Hepatic stellate cell (primary cell): ENCODE measurements around the gene TUFM.
A peak's percentile ranks its signal among the peaks of the same experiment; 100 is the strongest.
"Not testable (repeated sequence)": the region's sequence is repeated elsewhere in the genome, so short reads cannot be mapped to it uniquely, and the experiment has no call there.

Experiments
- DNase-seq: peaks from one replicate; pipeline ENCODE4 v3.0.0; 2011; ENCODE audit warnings: low spot score

The TUFM gene

GRCh38 chr16:28838558-28838918 lies 7.6 kb downstream of the TUFM start:
- no peak for DNase-seq

- DNase-seq: no peak
Measured at GRCh38 chr16:28837672-28838557, 8.2 kb downstream of the TUFM start.

- no peak for DNase-seq
Measured at GRCh38 chr16:28836761-28837064, 9.4 kb downstream of the TUFM start.

- DNase-seq: no peak
Measured at GRCh38 chr16:28835864-28836760, 10.0 kb downstream of the TUFM start.

GRCh38 chr16:28834873-28835863 lies 11.0 kb downstream of the TUFM start:
- DNase-seq: no peak

GRCh38 chr16:28834349-28834748 lies 11.8 kb downstream of the TUFM start:
- DNase-seq: no peak

GRCh38 chr16:28830531-28830930 lies 15.6 kb downstream of the TUFM start:
- DNase-seq: no peak

GRCh38 chr16:28829747-28830146 lies 16.4 kb downstream of the TUFM start:
- no peak for DNase-seq

- no peak for DNase-seq
Measured at GRCh38 chr16:28826141-28826540, 20.0 kb downstream of the TUFM start.

- DNase-seq: no peak
Measured at GRCh38 chr16:28824717-28824973, 21.5 kb downstream of the TUFM start.

- DNase-seq: peak; percentile 99
Measured at GRCh38 chr16:28823873-28824716, 22.1 kb downstream of the TUFM start.

- DNase-seq: no peak
Measured at GRCh38 chr16:28823291-28823872, 22.8 kb downstream of the TUFM start.

GRCh38 chr16:28822520-28823290 lies 23.4 kb downstream of the TUFM start, which contains the start of gene ATXN2L:
Gene ATXN2L, plus strand, starts transcription at chr16:28822999. Its CDS starts 261 bp downstream, at chr16:28823260.
- peak; percentile 96 for DNase-seq

GRCh38 chr16:28821874-28822519 lies 24.2 kb downstream of the TUFM start:
- DNase-seq: no peak

- DNase-seq: not testable (repeated sequence)
Measured at GRCh38 chr16:28820546-28820945, 25.6 kb downstream of the TUFM start.

GRCh38 chr16:28820016-28820415 lies 26.1 kb downstream of the TUFM start:
- no peak for DNase-seq

- DNase-seq: not testable (repeated sequence)
Measured at GRCh38 chr16:28807445-28808120, 38.6 kb downstream of the TUFM start.

GRCh38 chr16:28802235-28803019 lies 43.7 kb downstream of the TUFM start:
- not testable (repeated sequence) for DNase-seq
